ENCODE data around the gene OR6N1. TPM values are rescaled to one million over a fixed set of nuclear protein-coding genes. Genes with fewer than 3 reads are reported as not detected.

OR6N1 gene
- total and polyA plus RNA-seq, 9 of the 15 experiments (the other 6 are each of a cell fraction or from before 2014, with no cell fraction given), result 0.01 to 0.07 TPM; not detected in 7

- no peak for TF ChIP-seq ZBTB8A (IDR thresholded peaks at IDR 0.05; ENCODE audit: partially characterized antibody)
Measured at GRCh38 chr1:158717344-158717743, 54.7 kb downstream of the OR6N1 start (continued).

GRCh38 chr1:158716335-158716734 lies 55.7 kb downstream of the OR6N1 start:
- intact Hi-C loops (cut with micrococcal nuclease) (no loop called here), in situ Hi-C loops (cut with MboI) (no loop called here)
- no peaks in the 10 kb centered on the region for H3K79me2 ChIP-seq (ENCODE audit: control insufficient read depth, insufficient read depth, low read length)
- no peak overlapping the region for H3K4me2 ChIP-seq (ENCODE audit: insufficient read depth, low read length)
- no peak overlapping the region for H2AFZ ChIP-seq (ENCODE audit: low read depth, low read length)
- CTCF ChIA-PET (ENCODE audit: low intra/inter-chr PET ratio), result no interaction called here
- no peak overlapping the region for H3K9ac ChIP-seq (ENCODE audit: insufficient read depth in 1 of 2, low read depth in 2 of 2, low read length in 2 of 2)
- no peaks in the 10 kb centered on the region for H4K20me1 ChIP-seq (replicated peaks; ENCODE audit: control insufficient read depth, insufficient read depth, low read length)
- no peaks in the 10 kb centered on the region for H3K4me1 ChIP-seq (replicated peaks in 1 of 2; ENCODE audit: control insufficient read depth in 2 of 2, insufficient read depth in 2 of 2, low read length in 2 of 2)
- POLR2A ChIA-PET, result no interaction called here
- ATAC-seq, result no peak
- H3K4me3 ChIP-seq, result no peak overlapping the region
- FAIRE-seq, result no peak
- H3K27me3 ChIP-seq (ENCODE audit: control insufficient read depth in 2 of 2, insufficient read depth in 2 of 2, low read length in 2 of 2), result no peaks in the 10 kb centered on the region
- DNase-seq (ENCODE audit: extremely low read depth in 1 of 4, low spot score in 3 of 4), result no peak
- TF ChIP-seq ATF3 (IDR thresholded peaks at IDR 0.05), result peak; percentile 42; the same call in 1 of the 2 replicates
- no peak for TF ChIP-seq ATF3 (CRISPR knock-in tag; conservative IDR thresholded peaks at IDR 0.05)
- no peak for TF ChIP-seq YY1 (IDR thresholded peaks at IDR 0.05; ENCODE audit: borderline replicate concordance in 1 of 3, control insufficient read depth in 1 of 3, extremely low read depth in 1 of 3, insufficient read depth in 3 of 3, insufficient read length in 1 of 3, insufficient replicate concordance in 2 of 3, low read depth in 1 of 3, low read length in 2 of 3)
- no peak for TF ChIP-seq EWSR1 (IDR thresholded peaks at IDR 0.05; ENCODE audit: borderline replicate concordance, low read depth, partially characterized antibody)
- TF ChIP-seq GMEB1 (CRISPR knock-in tag; IDR thresholded peaks at IDR 0.05), result no peak
- TF ChIP-seq SMARCA4 (IDR thresholded peaks at IDR 0.05), result no peak
- H3K27ac ChIP-seq (ENCODE audit: extremely low read depth, low read depth, low read length), result no peak overlapping the region
- BruUV-seq (replicated peaks), result no TSS peak
- no peaks in the 10 kb centered on the region for H3K36me3 ChIP-seq (ENCODE audit: control insufficient read depth, insufficient read depth, low read length)
- H3K9me3 ChIP-seq (replicated peaks; ENCODE audit: control insufficient read depth, insufficient read depth, low read depth, low read length), result no peaks in the 10 kb centered on the region
- WGBS (ENCODE audit: insufficient coverage, low coverage, missing lambda C conversion rate), result 56% methylated on average over 1 of the region's 1 CpG
- no peaks in the 10 kb centered on the region for H3K9me1 ChIP-seq (ENCODE audit: control insufficient read depth, insufficient read depth, low read length)

Data from K562 (cell line).